Karpas-422 (cell line): ENCODE results near the gene NECAB3. TPM values are rescaled to one million over a fixed set of nuclear protein-coding genes. Genes with fewer than 3 reads are reported as not detected.
A peak's percentile ranks its signal among the peaks of the same experiment; 100 is the strongest.

Experiments
- DNase-seq: peaks from one replicate; pipeline ENCODE4 v3.0.0-alpha.2; 2015
- H2AFZ ChIP-seq: fragments of 200-600 bp; sonication (generic); 2 replicates; pipeline ENCODE4 v1.6.1; 2014; ENCODE audit warnings: antibody characterized with exemption, low read length, mixed read lengths
- H3K27ac ChIP-seq: fragments of 200-600 bp; sonication (generic); 2 replicates; pipeline ENCODE4 v1.5.1; 2014; ENCODE audit warnings: mild to moderate bottlenecking, low read length, moderate library complexity
- H3K27me3 ChIP-seq: fragments of 200-600 bp; sonication (generic); 2 replicates; pipeline ENCODE4 v1.6.1; 2014; ENCODE audit warnings: low read length, mixed read lengths
- H3K36me3 ChIP-seq: fragments of 200-600 bp; sonication (generic); 2 replicates; pipeline ENCODE4 v1.6.1; 2014; ENCODE audit warnings: low read length, mixed read lengths; ENCODE audit not compliant: insufficient read depth
- H3K4me1 ChIP-seq: fragments of 200-600 bp; sonication (generic); 2 replicates; pipeline ENCODE4 v1.6.1; 2014; ENCODE audit warnings: mild to moderate bottlenecking, low read length, mixed read lengths
- H3K4me2 ChIP-seq: fragments of 200-600 bp; sonication (generic); 2 replicates; pipeline ENCODE4 v1.6.1; 2014; ENCODE audit warnings: low read length, low read depth, mild to moderate bottlenecking; ENCODE audit not compliant: poor library complexity, severe bottlenecking
- H3K4me3 ChIP-seq: fragments of 200-600 bp; sonication (generic); 2 replicates; pipeline ENCODE4 v1.5.1; 2014; ENCODE audit warnings: mild to moderate bottlenecking, antibody characterized with exemption, low read length, mixed read lengths
- H3K79me2 ChIP-seq: fragments of 200-600 bp; sonication (generic); 2 replicates; pipeline ENCODE4 v1.6.1; 2014; ENCODE audit warnings: mild to moderate bottlenecking, low read length, mixed read lengths
- H3K9ac ChIP-seq: fragments of 200-600 bp; sonication (generic); 2 replicates; pipeline ENCODE4 v1.6.0; 2014; ENCODE audit warnings: low read length
- H3K9me2 ChIP-seq: fragments of 200-600 bp; sonication (generic), shearing (Covaris generic); replicated peaks from 2 replicates; pipeline ENCODE4 v1.6.0; 2014; ENCODE audit warnings: mild to moderate bottlenecking, low read length, moderate library complexity; ENCODE audit not compliant: insufficient read depth
- H3K9me3 ChIP-seq: fragments of 300-700, 200-600 bp; sonication (generic); 2 replicates; pipeline ENCODE4 v1.6.1; 2014; ENCODE audit warnings: low read length, mixed read lengths
- H4K20me1 ChIP-seq: fragments of 200-600 bp; sonication (generic); 2 replicates; pipeline ENCODE4 v1.6.1; 2014; ENCODE audit warnings: mild to moderate bottlenecking, antibody characterized with exemption, low read length, low read depth; ENCODE audit not compliant: insufficient read depth
- total RNA-seq: library from RNA; depleted of rRNA; stranded (reverse); fragments of >200 nt; shearing (Covaris generic); gene quantifications from 2 replicates; pipeline ENCODE4 v1.2.3, GENCODE V29; 2014; ENCODE audit warnings: low replicate concordance

Gene NECAB3
- total RNA-seq, 1 experiment from 2014 or later: 38.2 TPM

DNA sequence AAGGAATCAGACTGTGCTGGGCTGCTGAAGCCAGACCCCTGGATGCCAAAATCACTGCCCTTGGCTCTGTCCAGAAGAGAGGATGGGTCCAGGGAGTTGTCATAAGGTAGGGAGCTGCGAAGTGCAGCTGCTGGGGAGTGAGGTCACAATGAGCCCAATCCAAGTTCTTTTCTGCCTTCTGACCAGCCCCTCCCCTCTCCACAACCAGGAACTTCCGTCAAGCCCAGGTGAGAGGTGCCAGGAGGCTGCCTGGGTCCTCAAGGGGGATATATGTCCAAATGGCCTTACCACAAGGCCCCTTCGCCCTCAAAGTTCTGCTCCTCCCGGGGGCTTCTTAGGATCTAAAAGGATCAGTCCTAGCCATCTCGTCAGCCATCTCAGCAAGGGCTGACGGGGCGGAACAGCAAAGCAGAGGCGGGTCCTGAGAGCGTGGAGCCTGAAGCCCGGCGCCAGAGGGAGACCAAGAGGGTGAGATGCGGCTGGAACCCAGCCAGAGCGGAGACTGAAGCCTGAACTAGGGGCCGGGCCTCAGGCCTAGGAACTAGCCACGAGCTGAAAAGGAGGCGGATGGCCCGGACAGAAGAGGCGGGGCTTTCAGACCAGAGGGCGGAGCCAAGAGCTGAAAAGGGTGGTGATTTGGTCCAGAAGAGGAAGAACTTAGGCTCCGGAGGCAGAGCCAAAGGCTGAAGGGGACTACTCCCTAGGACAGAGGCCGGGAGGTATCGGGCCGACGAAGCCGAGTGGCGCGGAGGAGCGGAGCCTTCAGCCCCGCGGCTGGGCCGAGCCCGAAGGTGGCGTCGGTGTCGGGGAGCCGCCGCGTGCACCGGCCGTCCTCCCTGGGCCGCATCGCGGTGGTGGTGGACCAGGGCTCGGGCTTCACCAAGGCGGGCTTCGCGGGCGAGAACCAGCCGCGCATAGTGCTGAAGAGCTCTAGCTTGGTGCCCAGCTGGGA lies 7.7 kb downstream of the NECAB3 start, which contains the start of gene ACTL10:
Gene ACTL10, plus strand, starts transcription at position 651 of the 952 bp plus-strand sequence. CDS start 555 bp downstream, outside the sequence.
- no peak within 1 kb of the TSS for H2AFZ ChIP-seq
- H3K9ac ChIP-seq: peak within 1 kb of the TSS; percentile 80
- H3K27ac ChIP-seq: peak within 1 kb of the TSS; percentile 89
- peak within 1 kb of the TSS; percentile 64 for H3K4me2 ChIP-seq
- H3K9me2 ChIP-seq: no peaks in the 10 kb centered on the region
- peak; percentile 98 for DNase-seq
- H3K9me3 ChIP-seq: no peaks in the 10 kb centered on the region
- H3K4me1 ChIP-seq: peaks cover 86% of the 10 kb centered on the region
- H4K20me1 ChIP-seq: no peaks in the 10 kb centered on the region
- H3K36me3 ChIP-seq: peaks cover 8% of the 10 kb centered on the region; the same call in 1 of the 2 replicates
- peaks cover 23% of the 10 kb centered on the region for H3K79me2 ChIP-seq
- no peaks in the 10 kb centered on the region for H3K27me3 ChIP-seq
- H3K4me3 ChIP-seq: peak within 1 kb of the TSS; percentile 67

DNA sequence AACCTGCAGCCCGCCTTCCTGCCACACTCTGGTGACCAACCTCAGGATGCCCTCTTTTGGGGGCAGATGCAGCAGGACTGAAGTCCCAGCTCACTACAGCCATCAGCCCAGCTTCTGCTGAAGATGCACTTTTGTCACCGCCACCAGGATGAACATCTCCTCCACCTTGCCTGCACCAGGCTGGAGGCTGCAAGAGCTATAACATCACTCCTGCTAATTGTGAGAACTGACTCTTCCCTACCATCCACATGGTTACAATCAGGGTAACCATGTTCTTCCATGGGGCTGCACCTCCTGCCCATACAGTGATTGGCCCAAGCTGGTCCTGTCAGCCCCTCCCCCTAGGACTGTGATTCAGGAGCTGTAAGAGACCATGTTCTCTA lies 9.5 kb downstream of the NECAB3 start:
- no peaks in the 10 kb centered on the region for H3K36me3 ChIP-seq
- peak overlapping the region; percentile 99 for H3K9ac ChIP-seq
- peak; percentile 73 for DNase-seq
- H3K9me2 ChIP-seq: no peaks in the 10 kb centered on the region
- H4K20me1 ChIP-seq: no peaks in the 10 kb centered on the region
- peak overlapping the region; percentile 93 for H3K4me3 ChIP-seq
- peak overlapping the region; percentile 100 for H3K4me2 ChIP-seq
- no peaks in the 10 kb centered on the region for H3K9me3 ChIP-seq
- H3K27ac ChIP-seq: peak overlapping the region; percentile 89
- H2AFZ ChIP-seq: no peak overlapping the region
- H3K79me2 ChIP-seq: peaks cover 18% of the 10 kb centered on the region
- H3K27me3 ChIP-seq: no peaks in the 10 kb centered on the region
- peaks cover 68% of the 10 kb centered on the region for H3K4me1 ChIP-seq

DNA sequence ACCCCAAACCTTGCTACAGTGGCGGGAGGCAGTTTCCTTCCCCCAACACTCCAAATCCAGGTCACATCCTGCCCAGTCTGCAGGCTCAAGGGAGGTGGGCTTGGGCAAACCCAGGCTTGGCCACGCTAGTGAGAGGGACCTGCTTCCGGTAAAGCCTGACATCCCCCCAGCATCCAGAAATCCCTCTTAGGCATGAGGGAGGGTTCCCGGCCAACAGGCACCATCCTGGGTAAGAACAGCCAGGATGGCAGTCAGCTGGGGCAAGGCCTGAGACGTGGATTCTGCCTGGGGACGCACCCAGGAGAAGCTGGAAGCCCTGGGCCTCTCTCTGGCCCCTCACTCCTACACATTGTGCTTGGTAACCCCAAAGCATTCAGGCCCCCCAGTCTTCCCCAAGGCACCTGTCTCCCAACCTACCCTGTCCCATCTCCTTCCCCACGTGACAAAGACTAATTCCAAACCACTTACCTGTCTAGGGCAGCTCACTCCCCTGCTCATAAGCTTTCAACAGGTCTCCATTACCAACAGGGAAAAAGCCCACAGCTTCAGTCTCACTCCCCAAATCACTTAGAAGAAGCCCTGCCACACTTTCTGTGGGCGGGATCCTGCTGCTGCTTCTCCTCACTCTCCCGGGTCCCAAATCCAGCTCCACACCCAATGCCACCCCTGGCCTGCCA lies 10.0 kb downstream of the NECAB3 start:
- H2AFZ ChIP-seq: no peak overlapping the region
- H3K4me3 ChIP-seq: peak overlapping the region; percentile 93
- H3K36me3 ChIP-seq: no peaks in the 10 kb centered on the region
- peak overlapping the region; percentile 89 for H3K27ac ChIP-seq
- peak overlapping the region; percentile 100 for H3K4me2 ChIP-seq
- H3K79me2 ChIP-seq: peaks cover 18% of the 10 kb centered on the region
- H4K20me1 ChIP-seq: no peaks in the 10 kb centered on the region
- H3K9me2 ChIP-seq: no peaks in the 10 kb centered on the region
- no peaks in the 10 kb centered on the region for H3K27me3 ChIP-seq
- H3K9me3 ChIP-seq: no peaks in the 10 kb centered on the region
- H3K9ac ChIP-seq: peak overlapping the region; percentile 99
- peaks cover 63% of the 10 kb centered on the region for H3K4me1 ChIP-seq
- no peak for DNase-seq

DNA sequence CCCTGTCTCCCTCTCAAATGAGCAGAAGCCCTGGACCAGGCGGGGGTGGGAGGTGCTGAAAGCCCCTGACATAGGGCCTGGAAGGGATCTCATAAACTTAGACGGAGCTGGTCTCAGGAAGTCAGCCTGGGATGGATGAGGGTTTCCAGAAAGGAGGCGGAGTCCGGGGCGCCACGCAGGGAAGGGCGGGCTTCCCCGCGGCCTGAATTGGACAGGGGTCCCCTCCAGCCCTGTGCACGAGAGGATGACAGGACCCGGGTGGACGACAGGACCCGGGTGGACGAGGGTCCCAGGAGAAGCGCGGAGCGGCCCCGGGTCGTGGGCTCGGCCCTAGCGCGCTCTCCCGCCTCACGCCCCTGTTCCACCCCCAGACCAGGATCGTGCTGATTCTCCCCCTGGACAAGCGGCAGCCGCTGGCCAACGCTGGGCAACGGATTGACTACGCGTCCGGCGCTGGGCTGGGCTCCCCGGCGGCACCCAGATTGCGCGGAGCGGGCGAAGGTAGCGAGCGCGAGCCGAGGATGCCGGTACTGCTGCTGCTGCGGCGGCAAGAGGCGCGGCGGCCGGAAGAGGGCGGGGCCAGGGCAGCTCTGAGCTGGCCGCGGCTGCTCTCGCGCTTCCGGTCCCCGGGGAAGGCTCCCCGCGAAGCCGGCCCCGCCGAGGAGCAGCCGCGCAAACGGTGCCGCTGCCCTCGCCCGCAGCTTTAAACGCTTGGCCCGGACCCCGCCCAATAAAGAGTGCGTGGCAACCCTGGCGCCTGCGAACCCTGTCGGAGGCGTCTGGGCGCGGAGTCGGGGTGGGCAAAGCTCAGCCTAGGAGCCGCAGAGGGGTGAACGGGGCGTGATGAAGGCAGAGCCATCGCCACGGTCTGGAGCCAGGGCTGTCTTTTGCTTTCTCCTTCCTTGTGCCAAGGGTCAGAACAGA lies 10.8 kb downstream of the NECAB3 start:
- Histone ChIP-seq H3K9me2 (no peaks in the 10 kb centered on the region), H3K27ac (peak overlapping the region; percentile 89), H3K4me2 (peak overlapping the region; percentile 100), H3K36me3 (no peaks in the 10 kb centered on the region), H3K4me3 (peak overlapping the region; percentile 93), H3K9me3 (no peaks in the 10 kb centered on the region), H4K20me1 (no peaks in the 10 kb centered on the region), H3K79me2 (peaks cover 18% of the 10 kb centered on the region), H3K9ac (peak overlapping the region; percentile 99), H2AFZ (no peak overlapping the region), H3K27me3 (no peaks in the 10 kb centered on the region), H3K4me1 (peaks cover 55% of the 10 kb centered on the region)
- DNase-seq: peak; percentile 94

DNA sequence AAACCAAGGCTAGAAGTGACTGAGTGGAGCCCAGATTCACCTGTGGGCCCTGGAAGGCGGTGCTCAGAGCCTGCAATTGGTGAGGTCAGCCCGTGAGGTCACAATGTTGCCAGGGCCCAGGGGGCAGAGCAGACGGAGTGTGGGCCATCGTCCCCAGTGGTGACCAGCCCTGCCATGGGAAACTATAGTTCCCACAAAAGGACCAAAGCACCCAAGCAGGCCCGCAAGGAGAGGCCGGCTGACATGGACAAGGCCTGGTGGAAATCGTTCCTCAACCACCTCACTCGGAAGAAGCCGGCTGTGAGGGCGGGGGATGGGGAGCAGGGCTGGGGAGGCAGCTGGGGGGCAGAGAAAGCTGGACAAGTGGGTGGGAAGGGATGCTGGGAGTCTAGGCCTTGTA lies 12.1 kb downstream of the NECAB3 start, which contains the start of gene C20orf144:
Gene C20orf144, plus strand, starts transcription at position 156 of the 400 bp plus-strand sequence. Its CDS starts 19 bp downstream, at position 175.
- Histone ChIP-seq H3K36me3 (no peaks in the 10 kb centered on the region), H3K9ac (peak within 1 kb of the TSS; percentile 99), H3K9me2 (no peaks in the 10 kb centered on the region), H3K27ac (peak within 1 kb of the TSS; percentile 89), H3K79me2 (peaks cover 18% of the 10 kb centered on the region), H3K27me3 (no peaks in the 10 kb centered on the region), H2AFZ (no peak within 1 kb of the TSS), H3K4me1 (peaks cover 46% of the 10 kb centered on the region), H3K9me3 (no peaks in the 10 kb centered on the region), H4K20me1 (no peaks in the 10 kb centered on the region), H3K4me2 (peak within 1 kb of the TSS; percentile 100), H3K4me3 (peak within 1 kb of the TSS; percentile 93)
- no peak for DNase-seq

DNA sequence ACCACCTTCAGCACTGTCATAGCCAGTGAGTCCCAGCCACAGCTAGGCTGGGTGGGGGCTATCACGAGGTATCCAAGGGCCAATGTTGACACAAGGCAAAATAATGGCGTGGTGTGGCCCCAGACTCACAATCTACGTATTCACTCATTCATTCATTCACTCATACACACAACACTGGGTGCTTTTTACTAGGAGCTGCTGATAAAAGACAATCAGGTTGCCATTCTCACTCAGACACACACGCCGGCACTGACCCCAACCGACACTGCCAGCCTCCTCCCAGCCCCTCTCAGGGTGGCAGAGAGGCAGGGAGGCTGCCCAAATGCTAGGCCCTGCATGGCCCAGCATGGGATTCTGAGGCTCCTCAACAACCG lies 13.6 kb downstream of the NECAB3 start:
- H3K9ac ChIP-seq: no peak overlapping the region
- H3K4me1 ChIP-seq: peaks cover 32% of the 10 kb centered on the region
- H3K79me2 ChIP-seq: peaks cover 18% of the 10 kb centered on the region
- H3K27ac ChIP-seq: no peak overlapping the region
- H3K4me2 ChIP-seq: no peak overlapping the region
- H4K20me1 ChIP-seq: no peaks in the 10 kb centered on the region
- no peaks in the 10 kb centered on the region for H3K9me2 ChIP-seq
- DNase-seq: no peak
- H3K36me3 ChIP-seq: no peaks in the 10 kb centered on the region
- H3K27me3 ChIP-seq: no peaks in the 10 kb centered on the region
- H3K4me3 ChIP-seq: no peak overlapping the region
- no peak overlapping the region for H2AFZ ChIP-seq
- H3K9me3 ChIP-seq: no peaks in the 10 kb centered on the region

DNA sequence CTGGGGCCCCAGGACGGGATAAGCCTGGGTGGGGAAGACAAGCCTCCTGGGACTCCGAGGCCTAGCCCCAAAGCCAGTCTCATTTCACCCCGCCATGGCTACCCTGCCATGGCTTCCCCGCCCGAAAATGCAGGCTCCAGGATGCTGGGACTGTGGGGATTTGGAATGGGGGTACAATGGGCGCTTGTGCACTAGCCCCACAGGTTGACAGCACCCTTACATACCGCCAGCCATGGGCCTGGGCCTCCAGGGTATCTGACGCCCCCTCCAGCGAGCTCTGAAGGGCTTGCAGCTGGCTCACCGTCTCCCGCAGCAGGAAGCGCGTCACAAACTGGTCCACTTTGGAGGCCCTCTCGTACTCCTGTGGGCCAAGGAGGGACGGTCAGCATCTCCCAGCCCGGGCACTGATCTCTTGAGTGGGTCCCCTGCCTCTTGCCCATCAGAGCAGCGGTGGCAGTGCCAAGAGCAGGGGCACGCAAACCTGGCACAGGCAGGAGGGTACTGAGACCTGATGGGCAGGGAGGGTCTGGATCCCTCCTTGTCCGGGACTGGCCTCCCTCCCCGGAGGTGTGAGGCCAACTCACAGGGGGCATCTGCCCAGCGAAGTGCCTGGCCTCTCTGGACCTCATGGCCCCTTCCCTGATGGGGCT lies 14.1 kb downstream of the NECAB3 start:
- peaks cover 27% of the 10 kb centered on the region for H3K4me1 ChIP-seq
- H4K20me1 ChIP-seq: no peaks in the 10 kb centered on the region
- H2AFZ ChIP-seq: no peak overlapping the region
- no peaks in the 10 kb centered on the region for H3K36me3 ChIP-seq
- H3K9me2 ChIP-seq: no peaks in the 10 kb centered on the region
- no peaks in the 10 kb centered on the region for H3K27me3 ChIP-seq
- no peak overlapping the region for H3K27ac ChIP-seq
- DNase-seq: no peak
- H3K4me2 ChIP-seq: no peak overlapping the region
- H3K9me3 ChIP-seq: no peaks in the 10 kb centered on the region
- H3K4me3 ChIP-seq: no peak overlapping the region
- H3K79me2 ChIP-seq: peaks cover 18% of the 10 kb centered on the region
- H3K9ac ChIP-seq: no peak overlapping the region
